ENCODE measurements around the gene TAS2R30.

GRCh38 chr12:11133162-11133561, 1.3 kb downstream of the TAS2R30 start:
- TF ChIP-seq CTCF (IDR thresholded peaks at IDR 0.05) (no peak), TCF7L2 (IDR thresholded peaks at IDR 0.05; ENCODE audit: low read depth, low read length) (no peak), POLR2AphosphoS5 (IDR thresholded peaks at IDR 0.05; ENCODE audit: low read depth, low read length) (no peak), REST (IDR thresholded peaks at IDR 0.05; ENCODE audit: insufficient read depth in 1 of 2, low read depth in 2 of 2, low read length in 1 of 2) (no peak)

Measured in Panc1 (cell line).